SK-N-SH treated with all-trans-retinoic acid at 6 μM for 48 hours (cell line): ENCODE results near the gene ADAM22.

Experiments used
- ATAC-seq: fragments of 200-7000 bp; cut with Tn5 transposase; 3 replicates; pipeline ENCODE4 v1.9.1; 2020; ENCODE audit warnings: mild to moderate bottlenecking, moderate library complexity
- ARNTL ChIP-seq: fragments of 450-650 bp; formaldehyde crosslinking; IDR thresholded peaks from 2 replicates; pipeline ENCODE4 v1.5.0; 2020; ENCODE audit warnings: low read depth, mild to moderate bottlenecking, moderate library complexity, borderline replicate concordance
- BACH2 ChIP-seq: fragments of 250-450 bp; sonication (Bioruptor Pico); IDR thresholded peaks from 2 replicates; pipeline ENCODE4 v1.9.0; 2021; ENCODE audit warnings: mild to moderate bottlenecking, borderline replicate concordance
- CREB5 ChIP-seq: fragments of 250-450 bp; sonication (Bioruptor Pico); IDR thresholded peaks from 2 replicates; pipeline ENCODE4 v1.5.1; 2020; ENCODE audit warnings: low read depth, mild to moderate bottlenecking, moderate library complexity
- CSDC2 ChIP-seq: fragments of 250-450 bp; sonication (Bioruptor Pico); IDR thresholded peaks from 2 replicates; pipeline ENCODE4 v1.5.0; 2020; ENCODE audit warnings: mild to moderate bottlenecking, moderate library complexity
- CSRNP3 ChIP-seq: fragments of 250-450 bp; sonication (Bioruptor Pico); IDR thresholded peaks from 2 replicates; pipeline ENCODE4 v1.5.1; 2021; ENCODE audit warnings: mild to moderate bottlenecking, moderate library complexity
- ESRRG ChIP-seq: fragments of 250-450 bp; sonication (Bioruptor Pico); IDR thresholded peaks from 2 replicates; pipeline ENCODE4 v1.6.1; 2021; ENCODE audit warnings: mild to moderate bottlenecking
- GLIS3 ChIP-seq: fragments of 250-450 bp; sonication (Bioruptor Pico); IDR thresholded peaks from 2 replicates; pipeline ENCODE4 v1.5.0; 2020; ENCODE audit warnings: mild to moderate bottlenecking, moderate library complexity
- ISL1 ChIP-seq: fragments of 250-450 bp; sonication (Bioruptor Pico); IDR thresholded peaks from 2 replicates; pipeline ENCODE4 v2.1.2; 2022; ENCODE audit warnings: mild to moderate bottlenecking, moderate library complexity
- OSR1 ChIP-seq: fragments of 250-450 bp; sonication (Bioruptor Pico); IDR thresholded peaks from 2 replicates; pipeline ENCODE4 v1.8.0; 2022; ENCODE audit warnings: moderate library complexity, mild to moderate bottlenecking, inconsistent platforms
- PATZ1 ChIP-seq: fragments of 250-450 bp; sonication (Bioruptor Pico); IDR thresholded peaks from 2 replicates; pipeline ENCODE4 v1.8.0; 2020; ENCODE audit warnings: mild to moderate bottlenecking, moderate library complexity, borderline replicate concordance
- PPARA ChIP-seq: fragments of 250-450 bp; sonication (Bioruptor Pico); IDR thresholded peaks from 2 replicates; pipeline ENCODE4 v1.5.0; 2020; ENCODE audit warnings: mild to moderate bottlenecking, borderline replicate concordance
- RARB ChIP-seq: fragments of 250-450 bp; sonication (Bioruptor Pico); IDR thresholded peaks from 2 replicates; pipeline ENCODE4 v1.8.0; 2021; ENCODE audit warnings: mild to moderate bottlenecking, moderate library complexity
- SNAI2 ChIP-seq: fragments of 250-450 bp; sonication (Bioruptor Pico); IDR thresholded peaks from 2 replicates; pipeline ENCODE4 v1.5.0; 2020; ENCODE audit warnings: mild to moderate bottlenecking, moderate library complexity
- TCF4 ChIP-seq: fragments of 250-450 bp; sonication (Bioruptor Pico); IDR thresholded peaks from 2 replicates; pipeline ENCODE4 v1.8.0; 2021; ENCODE audit warnings: mild to moderate bottlenecking, moderate library complexity, borderline replicate concordance
- TOX ChIP-seq: fragments of 250-450 bp; sonication (Bioruptor Pico); IDR thresholded peaks from 2 replicates; pipeline ENCODE4 v1.8.0; 2021; ENCODE audit warnings: mild to moderate bottlenecking, moderate library complexity, borderline replicate concordance
- TSHZ2 ChIP-seq: fragments of 250-450 bp; sonication (Bioruptor Pico); IDR thresholded peaks from 2 replicates; pipeline ENCODE4 v1.5.0; 2020; ENCODE audit warnings: mild to moderate bottlenecking, moderate library complexity
- ZC3H10 ChIP-seq: fragments of 250-450 bp; sonication (Bioruptor Pico); IDR thresholded peaks from 2 replicates; pipeline ENCODE4 v1.5.1; 2021; ENCODE audit warnings: mild to moderate bottlenecking, moderate library complexity
- ZFP3 ChIP-seq: fragments of 250-450 bp; sonication (Bioruptor Pico); IDR thresholded peaks from 2 replicates; pipeline ENCODE4 v1.5.0; 2020; ENCODE audit warnings: mild to moderate bottlenecking, moderate library complexity
- ZFP30 ChIP-seq: fragments of 450-650 bp; formaldehyde crosslinking; IDR thresholded peaks from 2 replicates; pipeline ENCODE4 v1.5.0; 2022; ENCODE audit warnings: mild to moderate bottlenecking, moderate library complexity
- ZNF565 ChIP-seq: fragments of 450-650 bp; formaldehyde crosslinking; conservative IDR thresholded peaks from 2 replicates; pipeline ENCODE4 v1.5.0; 2020; ENCODE audit warnings: low read depth, mild to moderate bottlenecking, moderate library complexity
- ZNF70 ChIP-seq: fragments of 450-650 bp; formaldehyde crosslinking; IDR thresholded peaks from 2 replicates; pipeline ENCODE4 v1.5.0; 2020; ENCODE audit warnings: mild to moderate bottlenecking, moderate library complexity
- ZNF8 ChIP-seq: fragments of 450-650 bp; formaldehyde crosslinking; IDR thresholded peaks from 2 replicates; pipeline ENCODE4 v1.5.0; 2020; ENCODE audit warnings: mild to moderate bottlenecking, moderate library complexity
- TF ChIP-seq, protein P1 (sequence below): fragments of 250-450 bp; sonication (Bioruptor Pico); IDR thresholded peaks from 2 replicates; pipeline ENCODE4 v1.8.0; 2021; ENCODE audit warnings: low read depth, mild to moderate bottlenecking, moderate library complexity, borderline replicate concordance

Gene ADAM22

GRCh38 chr7:88204525-88205110, 270.6 kb downstream of the ADAM22 start:
- no peak for ATAC-seq
- TF ChIP-seq ARNTL (CRISPR knock-in tag) (no peak), PATZ1 (no peak), BACH2 (CRISPR knock-in tag) (no peak), SNAI2 (CRISPR knock-in tag) (no peak), GLIS3 (CRISPR knock-in tag) (no peak), ZNF70 (CRISPR knock-in tag) (no peak), PPARA (no peak), RARB (CRISPR knock-in tag) (no peak), ZC3H10 (CRISPR knock-in tag) (no peak), ZNF565 (CRISPR knock-in tag) (no peak), ZFP30 (CRISPR knock-in tag) (no peak), TSHZ2 (CRISPR knock-in tag) (no peak), CSRNP3 (CRISPR knock-in tag) (no peak), TOX (CRISPR knock-in tag) (no peak), ISL1 (no peak), CSDC2 (CRISPR knock-in tag) (no peak), CREB5 (CRISPR knock-in tag) (no peak), ZNF8 (no peak), ESRRG (CRISPR knock-in tag) (no peak)
- TF ChIP-seq, protein P1, sequence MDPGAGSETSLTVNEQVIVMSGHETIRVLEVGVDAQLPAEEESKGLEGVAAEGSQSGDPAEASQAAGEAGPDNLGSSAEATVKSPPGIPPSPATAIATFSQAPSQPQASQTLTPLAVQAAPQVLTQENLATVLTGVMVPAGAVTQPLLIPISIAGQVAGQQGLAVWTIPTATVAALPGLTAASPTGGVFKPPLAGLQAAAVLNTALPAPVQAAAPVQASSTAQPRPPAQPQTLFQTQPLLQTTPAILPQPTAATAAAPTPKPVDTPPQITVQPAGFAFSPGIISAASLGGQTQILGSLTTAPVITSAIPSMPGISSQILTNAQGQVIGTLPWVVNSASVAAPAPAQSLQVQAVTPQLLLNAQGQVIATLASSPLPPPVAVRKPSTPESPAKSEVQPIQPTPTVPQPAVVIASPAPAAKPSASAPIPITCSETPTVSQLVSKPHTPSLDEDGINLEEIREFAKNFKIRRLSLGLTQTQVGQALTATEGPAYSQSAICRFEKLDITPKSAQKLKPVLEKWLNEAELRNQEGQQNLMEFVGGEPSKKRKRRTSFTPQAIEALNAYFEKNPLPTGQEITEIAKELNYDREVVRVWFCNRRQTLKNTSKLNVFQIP (CRISPR knock-in tag), result no peak

DNA sequence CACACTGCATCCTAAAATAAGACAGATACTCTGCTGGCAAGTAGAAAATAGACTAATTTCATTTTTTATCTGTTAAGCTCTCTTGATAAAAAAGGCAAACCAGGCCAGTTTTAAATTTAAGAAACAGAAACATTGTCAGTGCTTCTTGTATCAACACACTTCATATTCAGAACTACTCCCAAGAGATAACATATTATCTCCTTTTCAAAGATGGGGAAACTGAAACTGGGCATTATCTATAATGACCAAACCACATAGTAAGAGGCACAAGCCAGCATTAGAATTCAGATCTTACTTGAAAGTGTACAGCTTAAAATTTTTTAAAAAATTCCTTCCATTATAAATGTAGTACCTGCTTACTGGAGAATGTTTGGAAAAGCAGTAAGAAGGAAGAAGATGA, 271.1 kb downstream of the ADAM22 start:
- no peak for TF ChIP-seq TCF4 (CRISPR knock-in tag)
- 0 out of 2 replicates have a peak, but pooled peaks have one; percentile 8 for TF ChIP-seq ESRRG (CRISPR knock-in tag)
- TF ChIP-seq, all 23 proteins: peak for 1
- no peak for ATAC-seq

DNA sequence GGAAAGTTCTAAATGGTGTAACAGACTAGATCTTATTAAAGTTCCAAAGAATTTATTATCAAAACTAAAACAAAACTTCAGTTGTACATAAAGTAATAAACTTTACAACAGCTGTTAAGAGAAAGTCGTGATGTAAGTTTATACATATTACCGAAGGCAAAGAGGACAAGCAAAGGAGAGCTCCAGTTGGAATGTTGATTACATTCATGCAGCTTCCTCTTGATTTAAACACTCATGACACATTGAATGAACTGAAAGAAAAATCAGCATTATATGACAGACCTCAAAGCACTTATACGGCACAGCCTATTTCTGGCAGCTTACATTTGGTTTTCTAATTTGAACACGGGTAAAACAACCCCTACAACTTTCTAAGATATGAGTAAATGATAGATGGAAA, 272.2 kb downstream of the ADAM22 start:
- no peak for ATAC-seq
- TF ChIP-seq TOX (CRISPR knock-in tag) (no peak), ZNF70 (CRISPR knock-in tag) (no peak), BACH2 (CRISPR knock-in tag) (no peak), GLIS3 (CRISPR knock-in tag) (no peak), RARB (CRISPR knock-in tag) (no peak), OSR1 (CRISPR knock-in tag) (no peak), PPARA (no peak), ISL1 (no peak), TSHZ2 (CRISPR knock-in tag) (no peak), ZFP3 (CRISPR knock-in tag) (no peak), CREB5 (CRISPR knock-in tag) (no peak)
